ENCODE data around the gene CCDC28A. TPM values are rescaled to one million over a fixed set of nuclear protein-coding genes. Genes with fewer than 3 reads are reported as not detected.

CCDC28A gene
- total RNA-seq, 6 donors from 2014 or later, result 12.7 to 39.6 (median 22.8) TPM

GRCh38 chr6:138774370-138774769, 801 bp downstream of the CCDC28A start:
- ATAC-seq (ENCODE audit: low FRiP score in 2 of 2), result no peak
- Histone ChIP-seq H3K4me3 (peak overlapping the region; percentile 70 to 81 (median 76)), H3K27me3 (no peaks in the 10 kb centered on the region), H3K9me3 (no peaks in the 10 kb centered on the region), H3K27ac (peak overlapping the region in 3 of 4 donors; percentile 93 to 95 (median 94)), H3K36me3 (peaks cover 0 to 24% (median 0%) of the 10 kb centered on the region in 4 donors), H3K4me1 (peaks cover 13 to 16% (median 14%) of the 10 kb centered on the region in 4 donors)
- 23 to 38% methylated on average over 3 of the region's 3 CpGs for WGBS, 2 donors
- DNase-seq, result no peak
- TF ChIP-seq EP300 (IDR thresholded peaks at IDR 0.05), result no peak
- TF ChIP-seq POLR2A (IDR thresholded peaks at IDR 0.05), result no peak
- TF ChIP-seq CTCF (IDR thresholded peaks at IDR 0.05), result no peak
- no peak for TF ChIP-seq POLR2AphosphoS5 (IDR thresholded peaks at IDR 0.05)

GRCh38 chr6:138776659-138777058, 3.1 kb downstream of the CCDC28A start:
- Histone ChIP-seq H3K27ac (no peak overlapping the region), H3K27me3 (no peaks in the 10 kb centered on the region), H3K9me3 (no peaks in the 10 kb centered on the region), H3K36me3 (peaks cover 0 to 46% (median 5%) of the 10 kb centered on the region in 4 donors), H3K4me1 (peaks cover 13 to 16% (median 14%) of the 10 kb centered on the region in 4 donors), H3K4me3 (no peak overlapping the region)
- ATAC-seq (ENCODE audit: low FRiP score in 2 of 2) (no peak), DNase-seq (no peak)
- TF ChIP-seq CTCF (IDR thresholded peaks at IDR 0.05) (no peak), POLR2A (IDR thresholded peaks at IDR 0.05) (no peak), EP300 (IDR thresholded peaks at IDR 0.05) (no peak), POLR2AphosphoS5 (IDR thresholded peaks at IDR 0.05) (no peak)
- 75 to 94% methylated on average over 1 of the region's 1 CpG for WGBS, 2 donors

DNA sequence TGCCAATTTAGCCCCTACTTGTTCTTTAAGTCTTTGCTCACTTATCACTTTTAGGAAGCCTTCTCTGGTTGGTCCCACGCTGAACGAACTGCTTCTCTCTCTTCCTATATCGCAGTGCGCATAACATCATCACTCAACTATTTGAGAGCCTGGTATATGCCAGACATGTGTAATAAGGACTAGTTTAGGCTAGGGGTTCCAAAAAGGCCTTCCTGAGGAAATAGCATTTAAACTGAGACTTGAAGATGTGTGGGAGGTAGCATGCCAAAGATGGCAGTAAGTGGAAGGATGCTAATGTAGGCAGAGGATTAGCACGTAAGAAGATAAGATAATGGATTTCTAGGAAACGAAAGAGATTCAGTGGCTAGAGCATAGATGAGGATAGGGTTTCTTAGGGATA, 4.8 kb downstream of the CCDC28A start:
- H3K36me3 ChIP-seq, result peaks cover 0 to 57% (median 8%) of the 10 kb centered on the region in 4 donors
- H3K4me1 ChIP-seq, result peaks cover 6 to 10% (median 9%) of the 10 kb centered on the region in 4 donors
- H3K4me3 ChIP-seq, result no peak overlapping the region
- H3K27ac ChIP-seq, result no peak overlapping the region
- H3K27me3 ChIP-seq, result no peaks in the 10 kb centered on the region
- TF ChIP-seq CTCF (IDR thresholded peaks at IDR 0.05) (no peak), EP300 (IDR thresholded peaks at IDR 0.05) (no peak)
- 91 to 96% methylated on average over 6 of the region's 6 CpGs for WGBS, 2 donors
- ATAC-seq (ENCODE audit: low FRiP score in 2 of 2), result no peak
- no peak for DNase-seq
- H3K9me3 ChIP-seq, result no peaks in the 10 kb centered on the region

DNA sequence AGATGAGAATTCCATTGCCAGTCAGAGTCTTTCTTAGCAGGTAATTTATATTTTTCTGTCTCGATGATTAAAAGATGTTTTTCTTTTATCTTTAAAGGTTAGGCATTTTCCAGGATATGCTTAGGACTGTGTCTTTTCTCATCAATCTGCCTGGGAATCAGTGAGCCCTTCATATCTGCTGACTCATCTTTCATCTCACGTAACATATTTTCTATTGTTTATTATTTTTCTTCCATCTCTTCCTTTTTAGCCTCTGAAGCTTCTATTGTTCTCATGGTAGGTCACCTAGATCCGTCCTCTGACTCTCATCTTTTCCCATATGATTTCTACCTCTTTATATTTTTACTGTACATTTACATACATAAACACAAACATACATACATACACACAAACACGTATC, 8.7 kb downstream of the CCDC28A start:
- H3K4me3 ChIP-seq, result no peak overlapping the region
- no peak overlapping the region for H3K27ac ChIP-seq
- no peaks in the 10 kb centered on the region for H3K27me3 ChIP-seq
- DNase-seq, result no peak
- no peaks in the 10 kb centered on the region for H3K9me3 ChIP-seq
- TF ChIP-seq EP300 (IDR thresholded peaks at IDR 0.05), result no peak
- no peak for TF ChIP-seq CTCF (IDR thresholded peaks at IDR 0.05)
- TF ChIP-seq POLR2AphosphoS5 (IDR thresholded peaks at IDR 0.05), result no peak
- no peak for TF ChIP-seq POLR2A (IDR thresholded peaks at IDR 0.05)
- WGBS, 2 donors, result 74 to 80% methylated on average over 4 of the region's 4 CpGs
- H3K4me1 ChIP-seq, result no peaks in the 10 kb centered on the region
- ATAC-seq (ENCODE audit: low FRiP score in 2 of 2), result no peak
- peaks cover 0 to 70% (median 8%) of the 10 kb centered on the region in 4 donors for H3K36me3 ChIP-seq

GRCh38 chr6:138785079-138785478, 11.5 kb downstream of the CCDC28A start:
- Histone ChIP-seq H3K9me3 (no peaks in the 10 kb centered on the region), H3K27ac (no peak overlapping the region), H3K36me3 (peaks cover 0 to 76% (median 16%) of the 10 kb centered on the region in 4 donors), H3K4me1 (no peaks in the 10 kb centered on the region), H3K4me3 (no peak overlapping the region), H3K27me3 (no peaks in the 10 kb centered on the region)
- no peak for TF ChIP-seq POLR2A (IDR thresholded peaks at IDR 0.05)
- TF ChIP-seq CTCF (IDR thresholded peaks at IDR 0.05), result no peak
- TF ChIP-seq EP300 (IDR thresholded peaks at IDR 0.05), result no peak
- TF ChIP-seq POLR2AphosphoS5 (IDR thresholded peaks at IDR 0.05), result no peak
- 76 to 81% methylated on average over 4 of the region's 4 CpGs for WGBS, 2 donors
- no peak for ATAC-seq (ENCODE audit: low FRiP score in 2 of 2)
- no peak for DNase-seq

All from upper lobe of left lung (tissue), 6 donors.